Neural progenitor cell (in vitro differentiated cells): Measurements from ENCODE around the gene VN1R4. TPM values are rescaled to one million over a fixed set of nuclear protein-coding genes. Genes with fewer than 3 reads are reported as not detected.
A peak's percentile ranks its signal among the peaks of the same experiment; 100 is the strongest.
"Not testable (repeated sequence)": the region's sequence is repeated elsewhere in the genome, so short reads cannot be mapped to it uniquely, and the experiment has no call there.

Experiments used
- DNase-seq: peaks from one replicate; pipeline ENCODE4 v3.0.0-alpha.2; 2016; ENCODE audit warnings: low spot score
- H2AFZ ChIP-seq: fragments of 200-600 bp; sonication (generic); replicated peaks from 2 replicates; pipeline ENCODE4 v1.6.1; 2016; ENCODE audit warnings: antibody characterized with exemption
- H3F3A ChIP-seq: fragments of 200-600 bp; sonication (generic); 2 replicates; pipeline ENCODE4 v1.6.1; 2016; ENCODE audit warnings: antibody characterized with exemption, low read depth
- H3K27ac ChIP-seq: fragments of 200-600 bp; sonication (generic); 2 replicates; pipeline ENCODE4 v1.5.1; 2016; ENCODE audit warnings: mild to moderate bottlenecking
- H3K27me3 ChIP-seq: fragments of 200-600 bp; sonication (generic); 2 replicates; pipeline ENCODE4 v1.6.1; 2016; ENCODE audit warnings: mild to moderate bottlenecking, moderate library complexity
- H3K36me3 ChIP-seq: fragments of 200-600 bp; sonication (generic); 2 replicates; pipeline ENCODE4 v1.5.1; 2016
- H3K4me1 ChIP-seq: fragments of 200-600 bp; sonication (generic); 2 replicates; pipeline ENCODE4 v1.6.1; 2016; ENCODE audit warnings: mixed run types
- H3K4me2 ChIP-seq: fragments of 200-600 bp; sonication (generic); 2 replicates; pipeline ENCODE4 v1.6.1; 2016
- H3K4me3 ChIP-seq: fragments of 200-600 bp; sonication (generic); 2 replicates; pipeline ENCODE4 v1.5.1; 2016
- H3K79me2 ChIP-seq: fragments of 200-600 bp; sonication (generic); 2 replicates; pipeline ENCODE4 v1.6.1; 2016; ENCODE audit warnings: low read depth
- H3K9ac ChIP-seq: fragments of 200-600 bp; sonication (generic); 2 replicates; pipeline ENCODE4 v1.6.1; 2016
- H3K9me3 ChIP-seq: fragments of 200-600 bp; sonication (generic); 2 replicates; pipeline ENCODE4 v1.5.1; 2016; ENCODE audit warnings: low read depth
- H4K20me1 ChIP-seq: fragments of 200-600 bp; sonication (generic); 2 replicates; pipeline ENCODE4 v1.6.1; 2016; ENCODE audit warnings: low read depth
- H3K27ac Mint-ChIP-seq: 3 replicates; pipeline ENCODE4 v1.8.0; 2021; ENCODE audit warnings: mixed read lengths
- H3K27me3 Mint-ChIP-seq: 2 replicates; pipeline ENCODE4 v1.8.0; 2022; ENCODE audit warnings: low read depth, mild to moderate bottlenecking, inconsistent platforms, moderate library complexity, mixed read lengths; ENCODE audit not compliant: insufficient read depth
- H3K36me3 Mint-ChIP-seq: 3 replicates; pipeline ENCODE4 v1.8.0; 2021; ENCODE audit warnings: mixed read lengths
- H3K4me1 Mint-ChIP-seq: 3 replicates; pipeline ENCODE4 v1.8.0; 2021; ENCODE audit warnings: mixed read lengths
- H3K4me3 Mint-ChIP-seq: 3 replicates; pipeline ENCODE4 v1.8.0; 2021; ENCODE audit warnings: mild to moderate bottlenecking, moderate library complexity, mixed read lengths
- H3K9me3 Mint-ChIP-seq: 3 replicates; pipeline ENCODE4 v1.8.0; 2020; ENCODE audit warnings: mixed read lengths
- CTCF ChIP-seq: fragments of 200-600 bp; sonication (generic); IDR thresholded peaks from 2 replicates; pipeline ENCODE4 v1.5.1; 2017; ENCODE audit warnings: antibody characterized with exemption, mild to moderate bottlenecking
- EZH2 ChIP-seq: fragments of 200-600 bp; sonication (generic); IDR thresholded peaks from 2 replicates; pipeline ENCODE4 v1.6.1; 2017; ENCODE audit warnings: antibody characterized with exemption, mild to moderate bottlenecking, moderate library complexity
- EZH2phosphoT487 ChIP-seq: fragments of 200-600 bp; sonication (generic); IDR thresholded peaks from 2 replicates; pipeline ENCODE4 v1.6.1; 2017; ENCODE audit warnings: antibody characterized with exemption
- total RNA-seq: library from RNA; depleted of rRNA; stranded (reverse); fragments of >200 nt; gene quantifications from 2 replicates; pipeline ENCODE4 v1.2.3, GENCODE V29; 2015; ENCODE audit warnings: low replicate concordance

VN1R4 gene
- total RNA-seq, 1 donor from 2014 or later, result not detected

GRCh38 chr19:53285087-53285486 lies 17.6 kb upstream of the VN1R4 start:
- Mint-ChIP-seq H3K4me1 (no peaks in the 10 kb centered on the region), H3K27me3 (peaks cover 5% of the 10 kb centered on the region), H3K27ac (no peak overlapping the region), H3K9me3 (peaks cover 40% of the 10 kb centered on the region), H3K4me3 (no peak overlapping the region), H3K36me3 (no peaks in the 10 kb centered on the region)
- H3K4me3 ChIP-seq, result no peak overlapping the region
- H3K27me3 ChIP-seq, result no peaks in the 10 kb centered on the region
- no peaks in the 10 kb centered on the region for H3K36me3 ChIP-seq
- H4K20me1 ChIP-seq, result no peaks in the 10 kb centered on the region
- TF ChIP-seq CTCF, result no peak
- no peak for TF ChIP-seq EZH2phosphoT487
- no peak for TF ChIP-seq EZH2
- H3K9me3 ChIP-seq, result no peaks in the 10 kb centered on the region
- no peak for DNase-seq
- H3K79me2 ChIP-seq, result no peaks in the 10 kb centered on the region
- no peaks in the 10 kb centered on the region for H3K4me1 ChIP-seq
- H2AFZ ChIP-seq, result no peak overlapping the region
- H3K9ac ChIP-seq, result no peak overlapping the region
- no peak overlapping the region for H3K4me2 ChIP-seq
- no peaks in the 10 kb centered on the region for H3F3A ChIP-seq
- H3K27ac ChIP-seq, result no peak overlapping the region

- H3K27ac Mint-ChIP-seq, H3K79me2 ChIP-seq, H2AFZ ChIP-seq, H3K27me3 ChIP-seq, H3K36me3 ChIP-seq, H3K27me3 Mint-ChIP-seq, H3F3A ChIP-seq, H3K9me3 ChIP-seq, H3K36me3 Mint-ChIP-seq, H3K4me1 Mint-ChIP-seq, H3K4me2 ChIP-seq, H3K4me3 Mint-ChIP-seq, H3K9ac ChIP-seq, H3K27ac ChIP-seq, H3K4me3 ChIP-seq, H4K20me1 ChIP-seq, DNase-seq: not testable (repeated sequence)
- peaks cover 15% of the 10 kb centered on the region for H3K4me1 ChIP-seq
- TF ChIP-seq CTCF, result peak; percentile 25
- peaks cover 24% of the 10 kb centered on the region for H3K9me3 Mint-ChIP-seq
These were observed 14.4 kb upstream of the VN1R4 start for GRCh38 chr19:53281947-53282346.

GRCh38 chr19:53275480-53275879 lies 8.0 kb upstream of the VN1R4 start:
- no peaks in the 10 kb centered on the region for H4K20me1 ChIP-seq
- H3K4me2 ChIP-seq, result no peak overlapping the region
- Mint-ChIP-seq H3K4me3 (no peak overlapping the region), H3K27ac (no peak overlapping the region), H3K36me3 (no peaks in the 10 kb centered on the region), H3K4me1 (no peaks in the 10 kb centered on the region), H3K9me3 (peaks cover 32% of the 10 kb centered on the region), H3K27me3 (peaks cover 2% of the 10 kb centered on the region)
- H2AFZ ChIP-seq, result no peak overlapping the region
- no peaks in the 10 kb centered on the region for H3K27me3 ChIP-seq
- H3K4me1 ChIP-seq, result peaks cover 15% of the 10 kb centered on the region
- H3K9ac ChIP-seq, result no peak overlapping the region
- peaks cover 5% of the 10 kb centered on the region for H3F3A ChIP-seq
- H3K27ac ChIP-seq, result no peak overlapping the region
- no peaks in the 10 kb centered on the region for H3K36me3 ChIP-seq
- no peak for TF ChIP-seq EZH2
- TF ChIP-seq EZH2phosphoT487, result no peak
- no peak for TF ChIP-seq CTCF
- DNase-seq, result no peak
- H3K79me2 ChIP-seq, result no peaks in the 10 kb centered on the region
- H3K9me3 ChIP-seq, result no peaks in the 10 kb centered on the region
- no peak overlapping the region for H3K4me3 ChIP-seq

- Histone ChIP-seq H3K36me3 (no peaks in the 10 kb centered on the region), H3K27me3 (no peaks in the 10 kb centered on the region), H3F3A (no peaks in the 10 kb centered on the region), H3K4me1 (no peaks in the 10 kb centered on the region), H3K9me3 (no peaks in the 10 kb centered on the region), H3K4me2 (no peak overlapping the region), H2AFZ (no peak overlapping the region), H3K27ac (no peak overlapping the region), H3K4me3 (no peak overlapping the region), H4K20me1 (no peaks in the 10 kb centered on the region), H3K79me2 (no peaks in the 10 kb centered on the region), H3K9ac (no peak overlapping the region)
- H3K36me3 Mint-ChIP-seq, result no peaks in the 10 kb centered on the region
- peaks cover 34% of the 10 kb centered on the region for H3K9me3 Mint-ChIP-seq
- H3K4me1 Mint-ChIP-seq, result no peaks in the 10 kb centered on the region
- DNase-seq, result no peak
- H3K27me3 Mint-ChIP-seq, result no peaks in the 10 kb centered on the region
- TF ChIP-seq EZH2 (no peak), CTCF (no peak), EZH2phosphoT487 (no peak)
- H3K27ac Mint-ChIP-seq, result no peak overlapping the region
- no peak overlapping the region for H3K4me3 Mint-ChIP-seq
These were observed 4.5 kb upstream of the VN1R4 start for GRCh38 chr19:53272044-53272443.

- H3K4me3 ChIP-seq, H3K27ac Mint-ChIP-seq, H3K36me3 Mint-ChIP-seq, H3F3A ChIP-seq, H3K27ac ChIP-seq, H3K9ac ChIP-seq, H3K79me2 ChIP-seq, H3K9me3 ChIP-seq, H3K27me3 Mint-ChIP-seq, H2AFZ ChIP-seq, H3K4me1 Mint-ChIP-seq, DNase-seq, H3K4me1 ChIP-seq, H3K36me3 ChIP-seq, H4K20me1 ChIP-seq, H3K27me3 ChIP-seq, H3K4me3 Mint-ChIP-seq, H3K4me2 ChIP-seq: not testable (repeated sequence)
- H3K9me3 Mint-ChIP-seq, result peaks cover 35% of the 10 kb centered on the region
These were observed 2.3 kb upstream of the VN1R4 start for GRCh38 chr19:53269861-53270260.
